GM18870 (cell line): ENCODE results near the gene MYBPC2.
"Not testable (repeated sequence)": the region's sequence is repeated elsewhere in the genome, so short reads cannot be mapped to it uniquely, and the experiment has no call there.

Experiments used
- ATAC-seq: cut with Tn5 transposase; IDR thresholded peaks from one replicate; pipeline ENCODE4 v1.9.1; 2021; ENCODE audit warnings: moderate library complexity; ENCODE audit not compliant: unreplicated experiment

The MYBPC2 gene

DNA sequence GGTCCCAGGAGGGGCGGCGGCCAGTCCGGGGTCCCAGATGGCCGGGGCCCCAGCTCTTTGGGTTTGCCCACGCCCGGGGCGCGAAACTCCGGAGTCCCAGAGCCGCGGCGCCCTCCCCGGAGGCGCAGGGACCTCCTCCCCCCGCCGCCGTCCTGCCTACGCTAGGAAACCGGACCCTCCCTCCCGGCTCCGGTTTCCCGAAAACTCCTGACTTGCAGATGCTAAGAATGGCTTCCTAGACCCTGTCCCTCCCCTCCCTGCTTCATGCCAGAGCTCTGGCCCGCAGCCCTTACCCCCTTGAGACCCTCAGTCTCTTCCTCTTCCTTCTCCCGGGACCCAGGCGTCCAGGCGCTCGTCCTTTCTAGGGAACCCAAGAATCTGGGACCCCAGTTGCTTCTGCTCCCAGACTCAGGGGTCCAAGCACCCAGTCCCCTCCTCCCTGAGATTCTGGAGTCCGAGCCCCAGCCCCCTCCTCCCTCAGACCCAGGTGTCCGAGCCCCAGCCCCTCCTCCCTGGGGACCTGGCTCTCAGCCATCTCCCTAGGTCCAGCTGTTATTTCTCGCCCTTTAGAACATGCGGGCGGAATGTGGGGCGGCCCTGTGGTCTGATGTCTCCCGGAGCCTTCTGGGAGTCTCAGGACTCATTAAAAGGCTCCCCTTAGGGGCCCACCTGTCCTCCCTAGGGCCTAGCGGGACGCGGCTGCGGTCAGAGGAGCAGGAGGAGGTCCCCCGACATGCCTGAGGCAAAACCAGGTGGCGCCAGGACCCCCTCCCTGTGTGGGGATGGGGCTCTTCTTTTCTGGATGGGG lies at the start of gene MYBPC2:
MYBPC2 (plus strand) TSS at position 672 of the 808 bp plus-strand sequence; CDS start at position 734, 62 bp downstream.
- ATAC-seq, result no peak

DNA sequence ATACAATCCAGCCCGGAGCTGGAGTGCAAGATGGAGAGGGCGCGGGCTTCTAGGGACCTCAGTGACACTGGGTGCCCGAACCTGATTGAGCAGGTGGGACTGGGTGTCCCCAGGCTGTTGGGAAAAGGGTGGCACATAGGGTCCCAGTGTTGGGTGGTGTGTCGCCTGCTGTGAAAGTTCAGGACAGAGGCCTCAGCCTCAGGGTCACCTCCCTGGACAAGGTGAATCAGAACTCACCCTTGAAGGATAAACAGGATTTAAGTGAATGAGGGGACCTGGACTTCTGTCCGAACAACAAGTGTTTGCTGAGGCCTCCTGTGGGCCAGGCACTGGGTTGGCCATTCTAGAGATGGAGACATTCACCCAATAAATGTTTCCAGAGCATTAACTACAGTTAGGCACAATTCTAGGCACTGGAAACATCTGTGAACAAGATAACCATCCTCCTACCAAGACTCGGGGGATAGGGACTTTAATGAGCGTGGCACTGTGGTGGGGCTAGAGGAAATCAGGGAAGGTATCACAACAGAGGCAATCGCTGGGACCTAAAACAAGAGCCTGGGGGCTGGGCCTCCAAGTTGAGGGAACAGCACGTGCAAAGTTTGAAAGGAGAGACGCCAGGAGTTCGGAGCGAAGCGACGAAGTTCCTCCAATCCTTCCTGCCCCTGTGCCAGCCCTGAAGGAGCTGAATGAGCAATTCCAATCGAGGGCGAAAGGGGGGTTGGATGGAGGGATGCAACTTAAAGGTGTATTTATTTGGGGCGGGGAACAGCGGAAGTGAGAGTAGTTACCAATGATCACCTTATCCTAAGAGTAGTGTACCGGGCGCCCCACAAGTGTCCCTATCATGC lies 49.5 kb upstream of the MYBPC2 start:
- ATAC-seq, result no peak

GRCh38 chr19:50383852-50384684 lies 48.6 kb upstream of the MYBPC2 start, which contains the start of gene POLD1:
POLD1 (plus strand) TSS chr19:50384347; CDS start chr19:50398852, 14,505 bp downstream.
- ATAC-seq, result peak; percentile 85

DNA sequence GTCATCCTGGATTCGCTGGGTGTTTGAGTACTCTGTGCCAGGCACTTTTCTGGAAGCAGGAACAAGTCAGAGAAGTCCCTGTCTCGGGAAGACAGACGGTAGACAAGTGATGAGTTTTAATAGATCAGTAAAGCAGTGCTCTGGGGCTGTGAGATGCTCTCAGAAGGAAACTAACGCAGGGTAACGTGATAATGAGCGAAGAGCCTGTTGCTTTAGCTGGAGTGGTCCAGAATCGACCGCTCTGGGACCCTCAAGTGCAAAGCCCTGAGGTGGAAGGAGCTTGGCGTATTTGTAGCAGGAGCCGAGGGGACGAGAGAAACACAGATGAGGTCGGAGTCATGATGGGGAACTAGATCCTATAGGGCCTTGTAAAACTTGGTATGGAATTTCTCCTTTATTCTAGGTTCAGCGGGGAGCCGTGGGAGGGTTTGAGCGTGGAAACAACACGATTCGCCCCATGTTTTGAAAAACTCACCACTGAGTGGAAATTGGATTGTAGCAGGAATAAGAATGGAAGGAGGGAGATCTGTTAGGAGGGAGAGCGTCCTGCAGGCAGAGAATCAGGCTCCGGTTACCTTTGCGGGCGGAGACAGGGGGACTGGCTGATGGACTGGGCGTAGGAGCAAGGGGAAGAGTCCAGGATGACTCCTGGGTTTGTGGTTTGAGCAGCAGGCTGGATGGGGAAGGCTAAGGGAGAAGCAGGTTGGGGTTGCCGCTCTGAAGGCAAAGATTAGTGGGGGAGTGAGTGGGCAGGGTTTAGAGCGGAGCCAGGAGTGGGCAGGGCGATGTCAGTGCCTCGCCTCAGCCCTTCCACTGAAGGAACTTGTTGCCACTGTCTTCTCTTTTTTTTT lies 47.8 kb upstream of the MYBPC2 start:
- no peak for ATAC-seq

GRCh38 chr19:50387176-50387867 lies 45.4 kb upstream of the MYBPC2 start:
- no peak for ATAC-seq

GRCh38 chr19:50387868-50388245 lies 44.8 kb upstream of the MYBPC2 start:
- no peak for ATAC-seq

- ATAC-seq, result not testable (repeated sequence)
These were observed 42.4 kb upstream of the MYBPC2 start for GRCh38 chr19:50390295-50390694.

- ATAC-seq, result not testable (repeated sequence)
These were observed 41.7 kb upstream of the MYBPC2 start for GRCh38 chr19:50390952-50391351.

- ATAC-seq, result no peak
These were observed 39.9 kb upstream of the MYBPC2 start for GRCh38 chr19:50392759-50393158.

DNA sequence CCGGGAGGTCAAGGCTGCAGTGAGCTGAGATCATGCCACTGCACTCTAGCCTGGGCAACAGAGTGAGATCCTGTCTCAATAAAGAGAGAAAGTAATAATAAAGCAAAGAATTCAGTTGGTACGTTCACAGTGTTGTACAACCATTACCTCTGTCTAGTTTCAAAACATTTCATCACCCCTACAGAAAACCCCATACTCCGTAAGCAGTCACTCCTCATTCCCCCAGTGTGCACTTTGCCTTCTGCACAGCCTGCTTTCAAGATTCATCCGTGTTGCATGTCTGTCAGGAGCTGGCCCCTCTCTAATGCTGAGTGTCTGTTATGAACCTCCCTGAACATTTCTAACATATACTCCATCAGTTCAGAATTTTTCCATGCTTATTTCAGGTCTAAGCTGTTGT lies 39.1 kb upstream of the MYBPC2 start:
- no peak for ATAC-seq

GRCh38 chr19:50394017-50394416 lies 38.7 kb upstream of the MYBPC2 start:
- ATAC-seq, result no peak

GRCh38 chr19:50398675-50399367 lies 33.9 kb upstream of the MYBPC2 start:
- ATAC-seq, result no peak

DNA sequence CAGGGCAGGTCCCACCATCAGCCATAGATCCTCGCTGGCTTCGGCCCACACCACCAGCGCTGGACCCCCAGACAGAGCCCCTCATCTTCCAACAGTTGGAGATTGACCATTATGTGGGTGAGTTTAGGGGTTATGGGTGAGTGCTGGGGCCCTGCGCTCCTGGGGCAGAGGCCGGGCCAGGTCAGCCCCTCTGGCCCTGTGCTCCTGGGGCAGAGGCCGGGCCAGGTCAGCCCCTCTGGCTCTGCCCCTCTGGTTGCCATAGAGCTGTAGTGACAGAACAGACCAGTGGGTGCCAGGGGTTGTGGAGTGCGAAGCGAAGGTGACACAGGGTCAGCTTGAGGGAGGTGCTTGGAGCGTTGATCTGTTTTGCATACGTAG lies 33.3 kb upstream of the MYBPC2 start:
- no peak for ATAC-seq

DNA sequence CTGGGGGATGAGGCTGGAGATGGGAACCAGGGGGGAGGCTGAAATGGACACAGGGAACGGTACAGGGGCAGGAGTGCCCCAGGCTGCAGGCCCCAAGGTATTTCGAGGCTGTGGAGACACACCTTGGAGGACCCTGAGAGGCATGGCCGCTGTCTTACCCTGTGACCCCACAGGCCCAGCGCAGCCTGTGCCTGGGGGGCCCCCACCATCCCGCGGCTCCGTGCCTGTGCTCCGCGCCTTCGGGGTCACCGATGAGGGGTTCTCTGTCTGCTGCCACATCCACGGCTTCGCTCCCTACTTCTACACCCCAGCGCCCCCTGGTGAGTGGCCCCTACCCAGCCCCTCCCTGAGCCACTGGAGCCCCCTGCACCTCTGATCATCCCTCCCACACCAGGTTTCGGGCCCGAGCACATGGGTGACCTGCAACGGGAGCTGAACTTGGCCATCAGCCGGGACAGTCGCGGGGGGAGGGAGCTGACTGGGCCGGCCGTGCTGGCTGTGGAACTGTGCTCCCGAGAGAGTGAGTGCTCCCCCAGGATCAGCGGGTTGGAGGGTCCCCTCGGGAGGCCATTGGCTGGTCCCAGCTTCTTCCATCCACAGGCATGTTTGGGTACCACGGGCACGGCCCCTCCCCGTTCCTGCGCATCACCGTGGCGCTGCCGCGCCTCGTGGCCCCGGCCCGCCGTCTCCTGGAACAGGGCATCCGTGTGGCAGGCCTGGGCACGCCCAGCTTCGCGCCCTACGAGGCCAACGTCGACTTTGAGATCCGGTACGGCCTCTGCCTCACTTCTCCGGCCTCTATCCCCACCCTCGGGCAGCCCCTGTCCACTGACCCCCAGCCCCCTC lies 30.9 kb upstream of the MYBPC2 start:
- ATAC-seq, result no peak

DNA sequence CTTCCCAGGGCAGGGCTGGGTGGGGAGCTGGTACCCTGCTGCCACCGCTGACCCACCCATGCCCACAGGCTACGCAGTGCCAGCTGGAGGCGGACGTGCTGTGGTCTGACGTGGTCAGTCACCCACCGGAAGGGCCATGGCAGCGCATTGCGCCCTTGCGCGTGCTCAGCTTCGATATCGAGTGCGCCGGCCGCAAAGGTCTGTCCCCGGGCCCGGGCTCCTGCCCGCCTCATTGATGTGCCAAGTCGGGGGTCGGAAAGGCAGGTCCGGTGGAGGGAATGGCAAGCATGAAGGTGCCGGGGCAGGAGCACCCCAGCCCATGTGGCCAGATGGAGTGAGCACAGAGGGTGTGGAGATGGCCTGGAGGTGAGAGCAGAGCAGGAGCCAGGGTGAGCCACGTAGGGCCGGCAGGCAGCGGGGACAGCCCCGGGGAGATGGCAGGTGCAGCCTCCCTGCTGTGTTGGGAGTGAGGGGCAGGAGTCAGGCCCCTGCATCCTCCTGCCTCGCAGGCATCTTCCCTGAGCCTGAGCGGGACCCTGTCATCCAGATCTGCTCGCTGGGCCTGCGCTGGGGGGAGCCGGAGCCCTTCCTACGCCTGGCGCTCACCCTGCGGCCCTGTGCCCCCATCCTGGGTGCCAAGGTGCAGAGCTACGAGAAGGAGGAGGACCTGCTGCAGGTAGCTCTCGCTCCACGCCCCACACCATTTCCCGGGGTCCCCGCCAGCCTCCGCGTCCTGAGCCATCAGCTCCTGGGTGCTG lies 30.0 kb upstream of the MYBPC2 start:
- no peak for ATAC-seq

GRCh38 chr19:50406156-50406820 lies 26.4 kb upstream of the MYBPC2 start:
- no peak for ATAC-seq

GRCh38 chr19:50406829-50407228 lies 25.9 kb upstream of the MYBPC2 start:
- ATAC-seq, result no peak
